Subcutaneous abdominal adipose tissue (tissue), 5 donors: ENCODE measurements around the gene SH3BGRL.
"Not testable (repeated sequence)": the region's sequence is repeated elsewhere in the genome, so short reads cannot be mapped to it uniquely, and the experiment has no call there.

ENCODE experiments used
- H3K27ac ChIP-seq: one replicate; pipeline ENCODE4 v1.7.0; 2013; ENCODE audit warnings: low read depth, mild to moderate bottlenecking, inconsistent platforms, low read length, moderate library complexity
- H3K27me3 ChIP-seq, 5 donors: one replicate each; pipeline ENCODE4 v1.7.0; 2013; ENCODE audit warnings: low read length in 5 of 5, inconsistent platforms in 1 of 5; ENCODE audit not compliant: control insufficient read depth in 5 of 5, insufficient read depth in 4 of 5
- H3K36me3 ChIP-seq, 5 donors: one replicate each; pipeline ENCODE4 v1.7.0; 2013; ENCODE audit warnings: low read length in 5 of 5; ENCODE audit not compliant: control insufficient read depth in 5 of 5, insufficient read depth in 5 of 5
- H3K4me1 ChIP-seq, 5 donors: one replicate each; pipeline ENCODE4 v1.7.0; 2013; ENCODE audit warnings: low read length in 5 of 5, mild to moderate bottlenecking in 3 of 5, moderate library complexity in 1 of 5; ENCODE audit not compliant: control insufficient read depth in 5 of 5, insufficient read depth in 5 of 5
- H3K4me3 ChIP-seq, 5 donors: one replicate each; pipeline ENCODE4 v1.7.0; 2013; ENCODE audit warnings: low read length in 5 of 5, low read depth in 1 of 5
- H3K9ac ChIP-seq, 5 donors: one replicate each; pipeline ENCODE4 v1.7.0; 2013; ENCODE audit warnings: low read length in 5 of 5, mild to moderate bottlenecking in 4 of 5, moderate library complexity in 3 of 5
- H3K9me3 ChIP-seq, 5 donors: one replicate each; pipeline ENCODE4 v1.7.0; 2013; ENCODE audit warnings: low read length in 5 of 5; ENCODE audit not compliant: control insufficient read depth in 5 of 5
- donor health status: healthy.
- donor health status: healthy.
- donor health status: healthy.
- donor health status: healthy.
- donor health status: healthy.

SH3BGRL gene

DNA sequence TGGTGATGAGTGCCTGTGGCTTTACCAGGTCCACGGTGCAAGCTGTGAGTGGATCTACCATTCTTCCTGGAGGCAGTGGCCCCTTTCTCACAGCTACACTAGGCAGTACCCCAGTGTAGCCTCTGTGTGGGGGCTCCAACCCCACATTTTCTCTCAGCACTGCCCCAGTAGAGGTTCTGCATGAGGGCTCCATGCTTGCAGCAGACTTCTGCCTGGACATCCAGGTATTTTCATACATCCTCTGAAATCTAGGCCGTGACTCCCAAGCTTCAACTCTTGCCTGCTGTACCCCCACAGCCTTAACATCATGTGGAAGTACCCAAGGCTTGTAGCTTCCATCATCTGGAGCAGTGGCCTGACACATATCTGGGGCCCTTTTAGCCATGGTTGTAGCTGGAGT, 90.1 kb downstream of the SH3BGRL start:
- Histone ChIP-seq H3K9me3 (peaks cover 0 to 21% (median 15%) of the 10 kb centered on the region in 5 donors), H3K4me1 (no peaks in the 10 kb centered on the region), H3K36me3 (peaks cover 0 to 5% (median 0%) of the 10 kb centered on the region in 5 donors), H3K9ac (no peak overlapping the region), H3K27me3 (no peaks in the 10 kb centered on the region), H3K4me3 (peak overlapping the region in 3 of 5 donors; percentile 9 to 40 (median 31)), H3K27ac (no peak overlapping the region)

DNA sequence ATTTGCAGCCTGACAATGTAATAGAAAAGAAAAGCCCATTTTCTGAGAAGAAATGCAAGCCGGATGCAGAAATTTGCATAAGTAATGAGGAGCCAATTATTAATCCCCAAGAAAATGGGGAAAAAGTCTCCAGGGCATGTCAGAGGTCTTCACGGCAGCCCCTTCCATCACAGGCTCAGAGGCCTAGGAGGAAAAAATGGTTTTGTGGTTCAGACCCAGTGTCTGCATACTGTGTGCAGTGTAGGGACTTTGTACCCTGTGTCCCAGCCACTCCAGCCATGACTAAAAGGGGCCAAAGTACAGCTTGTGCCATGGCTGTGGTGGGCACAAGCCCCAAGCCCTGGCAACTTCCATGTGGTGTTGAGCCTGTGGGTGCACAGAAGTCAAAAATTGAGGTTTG, 92.2 kb downstream of the SH3BGRL start:
- no peaks in the 10 kb centered on the region for H3K27me3 ChIP-seq
- H3K9ac ChIP-seq = no peak overlapping the region
- H3K4me1 ChIP-seq = no peaks in the 10 kb centered on the region
- no peak overlapping the region for H3K27ac ChIP-seq
- H3K4me3 ChIP-seq = no peak overlapping the region
- H3K36me3 ChIP-seq = peaks cover 0 to 5% (median 4%) of the 10 kb centered on the region in 5 donors
- H3K9me3 ChIP-seq = peaks cover 0 to 21% (median 15%) of the 10 kb centered on the region in 5 donors

DNA sequence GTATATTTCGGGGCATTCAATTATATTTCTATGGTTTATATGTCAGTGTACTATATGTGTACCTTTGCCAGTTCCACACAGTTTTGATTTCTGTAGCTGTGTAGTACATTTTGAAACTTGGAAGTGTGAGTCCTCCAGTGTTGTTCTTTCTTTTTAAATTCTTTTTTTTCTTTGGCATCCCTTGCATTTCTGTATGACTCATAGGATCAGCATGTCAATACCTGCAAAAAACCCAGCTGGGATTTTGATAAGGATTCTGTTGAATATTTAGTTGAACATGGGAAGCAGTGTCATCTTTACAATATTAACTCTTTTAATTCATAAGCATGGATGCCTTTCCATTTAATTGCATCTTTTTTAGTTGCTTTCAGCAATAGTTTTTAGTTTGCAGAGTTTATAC, 100.0 kb downstream of the SH3BGRL start:
- no peak overlapping the region for H3K9ac ChIP-seq
- H3K36me3 ChIP-seq = peaks cover 0 to 7% (median 0%) of the 10 kb centered on the region in 5 donors
- H3K27ac ChIP-seq = no peak overlapping the region

DNA sequence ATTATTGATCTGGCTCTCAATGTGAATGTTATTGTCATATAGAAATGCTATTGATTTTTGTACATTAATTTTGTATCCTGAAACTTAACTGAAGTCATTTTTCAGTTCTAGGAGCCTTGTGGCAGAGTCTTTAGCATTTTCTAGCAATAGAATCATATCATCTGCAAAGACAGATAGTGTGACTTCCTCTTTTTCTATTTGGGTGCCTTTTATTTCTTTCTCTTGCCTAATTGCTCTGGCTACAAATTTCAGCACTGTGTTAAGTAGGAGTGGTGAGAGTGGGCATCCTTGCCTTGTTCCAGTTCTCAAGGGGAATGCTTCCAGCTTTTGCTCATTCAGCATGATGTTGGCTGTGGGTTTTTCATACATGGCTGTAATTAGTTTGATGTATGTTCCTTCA, 102.7 kb downstream of the SH3BGRL start:
- H3K4me3 ChIP-seq = no peak overlapping the region
- H3K27me3 ChIP-seq = no peaks in the 10 kb centered on the region
- no peak overlapping the region for H3K9ac ChIP-seq

More for the DNA sequence above, 100.0 kb downstream of the SH3BGRL start:
- H3K9me3 ChIP-seq = no peaks in the 10 kb centered on the region
- H3K4me1 ChIP-seq = no peaks in the 10 kb centered on the region
- H3K27me3 ChIP-seq = no peaks in the 10 kb centered on the region
- H3K4me3 ChIP-seq = no peak overlapping the region

DNA sequence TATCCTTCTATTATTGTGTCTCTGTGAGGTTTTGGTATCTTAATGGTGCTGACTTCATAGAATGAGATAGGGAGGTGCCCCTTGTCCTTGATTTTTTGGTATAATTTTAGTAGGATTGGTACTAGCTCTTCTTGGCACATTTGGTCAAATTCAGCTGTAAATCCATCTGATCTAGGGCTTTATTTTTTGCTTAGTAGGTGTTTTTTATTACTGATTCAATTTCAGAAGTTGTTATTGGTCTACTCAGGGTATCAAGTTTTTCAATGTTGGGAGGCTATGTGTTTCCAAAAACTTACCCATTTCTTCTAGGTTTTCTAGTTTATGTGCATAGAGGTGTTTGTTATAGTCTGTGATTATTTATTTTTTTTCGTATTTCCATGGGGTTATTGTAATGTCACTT, 103.3 kb downstream of the SH3BGRL start:
- no peaks in the 10 kb centered on the region for H3K9me3 ChIP-seq
- H3K4me3 ChIP-seq = no peak overlapping the region
- peaks cover 0 to 4% (median 0%) of the 10 kb centered on the region in 5 donors for H3K36me3 ChIP-seq
- H3K27ac ChIP-seq = no peak overlapping the region
- no peaks in the 10 kb centered on the region for H3K4me1 ChIP-seq
- H3K27me3 ChIP-seq = no peaks in the 10 kb centered on the region
- H3K9ac ChIP-seq = no peak overlapping the region

More for the DNA sequence above, 102.7 kb downstream of the SH3BGRL start:
- Histone ChIP-seq H3K4me1 (no peaks in the 10 kb centered on the region), H3K9me3 (no peaks in the 10 kb centered on the region), H3K36me3 (peaks cover 0 to 4% (median 0%) of the 10 kb centered on the region in 5 donors), H3K27ac (no peak overlapping the region)

DNA sequence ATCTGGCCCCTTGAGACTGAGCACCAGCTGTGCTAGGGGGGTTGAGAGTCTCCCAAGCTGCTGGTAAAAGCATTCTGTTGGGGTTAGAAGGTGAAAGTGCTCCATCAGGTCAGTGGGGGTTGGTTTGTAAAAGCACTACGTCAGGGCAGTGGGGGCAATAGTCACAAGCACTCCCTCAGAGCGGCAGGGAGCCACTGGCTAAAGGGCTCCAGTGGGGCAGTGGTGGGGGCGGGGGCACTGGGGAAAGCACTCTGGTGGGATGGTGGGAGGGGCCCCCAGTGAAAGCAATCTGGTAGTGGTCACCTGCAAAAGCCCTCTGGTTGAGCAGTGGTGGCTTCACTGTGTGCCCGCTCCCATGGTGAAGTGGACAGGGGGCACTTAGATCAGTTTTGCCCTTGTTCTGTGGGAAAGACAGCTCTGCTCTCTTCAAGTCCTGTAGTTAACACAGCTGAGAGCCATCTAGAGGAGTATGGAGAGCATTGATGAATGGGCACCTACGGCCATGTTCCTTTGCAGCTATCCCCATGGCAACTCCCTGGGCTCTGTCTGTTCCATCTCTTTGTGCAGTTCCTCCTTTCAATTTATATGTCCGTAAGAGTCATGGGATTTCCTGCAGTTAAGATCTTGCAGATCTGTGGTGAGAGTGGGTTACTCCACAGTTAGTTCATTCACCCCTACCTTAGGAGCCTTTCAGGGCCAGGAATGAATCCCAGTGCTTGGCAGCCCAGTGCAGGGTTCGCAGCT, 106.4 kb downstream of the SH3BGRL start:
- no peaks in the 10 kb centered on the region for H3K9me3 ChIP-seq

DNA sequence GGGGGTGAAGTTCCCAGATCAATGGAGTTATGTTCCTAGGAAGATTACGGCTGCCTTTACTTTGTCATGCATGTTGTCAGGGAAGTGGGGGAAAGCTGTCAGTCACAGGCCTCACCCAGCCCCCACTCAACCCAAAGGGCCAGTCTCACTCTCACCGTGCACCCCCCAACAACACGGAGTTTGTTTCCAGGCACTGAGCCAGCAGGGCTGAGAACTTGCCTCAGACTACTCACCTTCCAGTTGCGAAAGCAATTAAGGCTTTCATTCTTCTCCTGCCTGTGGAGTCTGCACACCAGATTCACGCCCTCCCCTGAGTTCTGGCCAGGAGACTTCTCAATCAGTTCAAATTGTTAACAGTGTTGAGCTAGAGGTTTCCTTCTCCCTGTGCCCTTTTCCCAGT, 114.3 kb downstream of the SH3BGRL start:
- H3K4me3 ChIP-seq = no peak overlapping the region
- H3K27ac ChIP-seq = no peak overlapping the region
- H3K9ac ChIP-seq = no peak overlapping the region
- no peaks in the 10 kb centered on the region for H3K27me3 ChIP-seq
- no peaks in the 10 kb centered on the region for H3K36me3 ChIP-seq
- H3K4me1 ChIP-seq = no peaks in the 10 kb centered on the region
- H3K9me3 ChIP-seq = no peaks in the 10 kb centered on the region

More for the DNA sequence above, 106.4 kb downstream of the SH3BGRL start:
- no peak overlapping the region for H3K27ac ChIP-seq
- H3K4me1 ChIP-seq = no peaks in the 10 kb centered on the region
- no peak overlapping the region for H3K4me3 ChIP-seq
- H3K36me3 ChIP-seq = peaks cover 0 to 4% (median 0%) of the 10 kb centered on the region in 5 donors
- no peaks in the 10 kb centered on the region for H3K27me3 ChIP-seq
- no peak overlapping the region for H3K9ac ChIP-seq

DNA sequence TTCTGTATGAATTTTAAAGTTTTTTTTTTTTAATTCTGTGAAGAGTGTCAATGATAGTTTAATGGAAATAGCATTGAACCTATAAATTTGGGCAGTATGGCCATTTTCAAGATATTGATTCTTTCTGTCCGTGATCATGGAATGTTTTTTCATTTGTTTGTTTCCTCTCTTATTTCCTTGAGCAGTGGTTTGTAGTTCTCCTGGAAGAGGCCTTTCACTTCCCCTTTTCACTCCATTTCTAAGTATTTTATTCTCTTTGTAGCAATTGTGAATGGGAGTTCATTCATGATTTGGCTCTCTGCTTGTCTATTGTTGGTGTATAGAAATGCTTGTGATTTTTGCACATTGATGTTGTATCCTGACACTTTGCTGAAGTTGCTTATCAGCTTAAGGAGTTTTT, 129.8 kb downstream of the SH3BGRL start:
- not testable (repeated sequence) for H3K4me1 ChIP-seq, H3K9ac ChIP-seq, H3K4me3 ChIP-seq, H3K9me3 ChIP-seq, H3K27ac ChIP-seq, H3K27me3 ChIP-seq, H3K36me3 ChIP-seq

DNA sequence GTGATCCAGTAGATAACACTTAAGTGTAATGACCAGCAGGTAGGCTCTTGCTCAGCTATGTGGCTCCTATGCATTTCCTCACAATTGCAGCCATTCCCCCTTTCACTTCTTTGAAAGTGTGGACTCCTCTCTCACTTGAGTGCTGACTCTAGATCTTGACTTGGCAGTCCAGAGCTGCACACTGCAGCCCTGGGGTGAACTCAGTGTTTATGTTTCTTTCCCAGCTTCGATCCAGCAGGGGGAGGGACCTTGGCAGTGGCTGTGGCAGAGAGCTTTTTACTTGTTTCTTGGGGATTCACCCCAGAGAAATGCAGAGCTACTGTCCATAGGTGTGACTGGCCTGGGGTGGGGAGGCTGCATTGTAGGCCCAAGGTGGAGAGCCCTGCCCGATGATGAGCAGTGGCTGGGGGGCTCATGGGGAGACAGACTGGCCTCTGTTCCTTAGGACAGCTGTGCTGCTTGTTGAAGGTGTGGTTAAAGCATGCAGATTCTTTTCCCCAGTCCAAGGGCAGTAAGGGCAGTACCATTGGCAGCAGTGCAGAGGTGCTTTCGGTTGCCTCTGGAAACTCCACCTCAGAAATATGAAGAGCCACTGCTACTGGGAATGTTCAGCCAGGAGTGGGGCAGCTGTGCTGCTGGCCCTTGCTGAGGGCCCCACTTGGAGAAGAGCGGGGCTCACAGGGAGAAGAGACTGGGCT, 134.7 kb downstream of the SH3BGRL start:
- no peaks in the 10 kb centered on the region for H3K4me1 ChIP-seq
- H3K9me3 ChIP-seq = peaks cover 0 to 4% (median 0%) of the 10 kb centered on the region in 5 donors
- H3K27ac ChIP-seq = no peak overlapping the region
- no peaks in the 10 kb centered on the region for H3K36me3 ChIP-seq
- no peak overlapping the region for H3K9ac ChIP-seq
- H3K27me3 ChIP-seq = peaks cover 0 to 2% (median 0%) of the 10 kb centered on the region in 5 donors
- H3K4me3 ChIP-seq = no peak overlapping the region

DNA sequence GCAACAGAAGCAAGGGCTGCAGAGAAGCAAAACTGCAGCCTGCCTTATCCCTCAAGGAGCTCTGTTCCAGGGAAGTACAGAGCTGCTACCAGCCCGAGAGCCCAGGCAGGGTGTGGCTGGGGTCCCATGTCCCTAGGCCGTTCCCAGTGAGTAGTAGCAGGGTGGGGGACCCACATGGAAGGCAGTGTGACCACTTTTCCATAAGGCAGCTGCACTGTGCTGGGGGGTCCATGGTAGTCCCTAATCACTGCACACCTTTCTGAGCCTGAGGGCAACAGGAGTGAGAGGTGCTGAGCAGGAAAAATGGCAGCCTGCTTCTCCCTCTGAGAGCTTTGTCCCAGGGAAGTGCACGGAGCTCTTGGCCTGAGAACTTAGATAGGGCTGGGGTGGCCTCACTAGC, 135.9 kb downstream of the SH3BGRL start:
- Histone ChIP-seq H3K4me3 (no peak overlapping the region), H3K4me1 (no peaks in the 10 kb centered on the region), H3K27me3 (peaks cover 0 to 2% (median 0%) of the 10 kb centered on the region in 5 donors), H3K27ac (no peak overlapping the region), H3K9ac (no peak overlapping the region), H3K9me3 (peaks cover 0 to 4% (median 0%) of the 10 kb centered on the region in 5 donors), H3K36me3 (no peaks in the 10 kb centered on the region)
